Measurements from ENCODE around the gene HOXA7. TPM values are rescaled to one million over a fixed set of nuclear protein-coding genes. Genes with fewer than 3 reads are reported as not detected.

HOXA7 gene
- total RNA-seq, 4 donors from 2014 or later: 7.0 to 22.9 (median 12.8) TPM

DNA sequence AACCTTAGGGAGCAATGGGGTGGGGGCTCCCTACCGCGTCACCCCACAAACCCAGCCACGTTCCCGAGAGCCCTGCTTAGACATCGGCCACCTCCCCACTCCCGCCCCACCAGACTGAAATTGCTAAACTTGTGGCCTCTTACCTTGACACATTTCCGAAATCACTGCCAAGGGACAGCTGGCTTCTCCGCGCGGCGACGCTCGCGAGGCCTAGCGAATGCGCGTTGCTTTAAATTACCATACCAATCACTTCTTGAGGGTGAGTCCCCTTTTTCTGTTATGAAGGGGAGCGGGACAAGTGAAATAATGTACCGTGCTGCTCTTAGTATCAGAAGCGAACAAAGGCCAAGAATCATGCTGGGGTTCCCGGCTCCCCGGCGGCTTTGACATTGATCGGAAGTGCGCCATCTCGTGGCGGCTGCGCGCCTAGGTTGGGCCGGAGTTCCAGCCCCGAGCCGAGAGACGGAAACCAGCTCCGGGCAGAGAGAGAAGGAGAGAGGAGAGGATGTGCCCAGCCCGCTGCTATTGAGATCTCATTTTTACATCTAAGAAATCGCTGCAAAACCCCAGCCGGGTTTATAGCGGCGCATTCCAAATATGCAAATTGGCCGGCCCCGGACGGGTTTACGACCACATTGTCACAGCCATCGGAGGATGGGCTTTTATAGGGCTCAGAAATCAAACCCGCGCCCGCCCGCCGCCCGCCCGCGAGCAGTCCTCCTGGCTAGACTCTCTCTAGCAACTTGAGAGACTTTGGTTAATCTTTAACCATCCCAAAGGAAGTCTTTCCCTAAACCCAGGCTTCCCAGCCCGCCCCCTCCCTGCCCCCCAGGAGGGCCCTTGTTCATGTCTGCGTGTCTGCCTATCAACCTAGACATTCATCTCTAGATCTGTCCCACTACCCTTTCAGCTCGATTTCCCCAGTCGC, 23.3 kb upstream of the HOXA7 start:
- Histone ChIP-seq H3K36me3 (no peaks in the 10 kb centered on the region), H3K4me1 (peaks cover 21 to 60% (median 49%) of the 10 kb centered on the region in 4 donors), H3K4me3 (peak overlapping the region; percentile 21 to 67 (median 60)), H3K9me3 (no peaks in the 10 kb centered on the region), H3K27me3 (peaks cover 32% of the 10 kb centered on the region), H3K27ac (peak overlapping the region; percentile 95 to 99 (median 98))
- DNase-seq: peak; percentile 87
- in situ Hi-C loops (cut with MboI; ENCODE audit: low pct_ligation_motif_present in 1 of 4, low pct_unique_long_range_greater_than_20kb in 1 of 4, low sequenced_read_pairs in 3 of 4) (loop anchor here in 3 of 4 donors (10.0 to 25.0 kb wide), 2 partner anchors 1317 to 1325 kb away; no protein-coding TSS in a partner anchor), intact Hi-C loops (cut with DNase I; ENCODE audit: low total_unique reads) (no loop called here)
- WGBS, 2 donors (ENCODE audit: low coverage in 1 of 2): 6 to 17% methylated on average over 3 to 53 of the region's 56 CpGs
- TF ChIP-seq POLR2AphosphoS5 (IDR thresholded peaks at IDR 0.05): peak in 2 of 3 donors; percentile 63 to 76
- TF ChIP-seq, protein P1, sequence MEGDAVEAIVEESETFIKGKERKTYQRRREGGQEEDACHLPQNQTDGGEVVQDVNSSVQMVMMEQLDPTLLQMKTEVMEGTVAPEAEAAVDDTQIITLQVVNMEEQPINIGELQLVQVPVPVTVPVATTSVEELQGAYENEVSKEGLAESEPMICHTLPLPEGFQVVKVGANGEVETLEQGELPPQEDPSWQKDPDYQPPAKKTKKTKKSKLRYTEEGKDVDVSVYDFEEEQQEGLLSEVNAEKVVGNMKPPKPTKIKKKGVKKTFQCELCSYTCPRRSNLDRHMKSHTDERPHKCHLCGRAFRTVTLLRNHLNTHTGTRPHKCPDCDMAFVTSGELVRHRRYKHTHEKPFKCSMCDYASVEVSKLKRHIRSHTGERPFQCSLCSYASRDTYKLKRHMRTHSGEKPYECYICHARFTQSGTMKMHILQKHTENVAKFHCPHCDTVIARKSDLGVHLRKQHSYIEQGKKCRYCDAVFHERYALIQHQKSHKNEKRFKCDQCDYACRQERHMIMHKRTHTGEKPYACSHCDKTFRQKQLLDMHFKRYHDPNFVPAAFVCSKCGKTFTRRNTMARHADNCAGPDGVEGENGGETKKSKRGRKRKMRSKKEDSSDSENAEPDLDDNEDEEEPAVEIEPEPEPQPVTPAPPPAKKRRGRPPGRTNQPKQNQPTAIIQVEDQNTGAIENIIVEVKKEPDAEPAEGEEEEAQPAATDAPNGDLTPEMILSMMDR (IDR thresholded peaks at IDR 0.05): peak; percentile 89 to 96 (median 93)
- peak; percentile 66 for TF ChIP-seq POLR2A (IDR thresholded peaks at IDR 0.05)
- no peak for TF ChIP-seq EP300 (IDR thresholded peaks at IDR 0.05; ENCODE audit: low read depth)

DNA sequence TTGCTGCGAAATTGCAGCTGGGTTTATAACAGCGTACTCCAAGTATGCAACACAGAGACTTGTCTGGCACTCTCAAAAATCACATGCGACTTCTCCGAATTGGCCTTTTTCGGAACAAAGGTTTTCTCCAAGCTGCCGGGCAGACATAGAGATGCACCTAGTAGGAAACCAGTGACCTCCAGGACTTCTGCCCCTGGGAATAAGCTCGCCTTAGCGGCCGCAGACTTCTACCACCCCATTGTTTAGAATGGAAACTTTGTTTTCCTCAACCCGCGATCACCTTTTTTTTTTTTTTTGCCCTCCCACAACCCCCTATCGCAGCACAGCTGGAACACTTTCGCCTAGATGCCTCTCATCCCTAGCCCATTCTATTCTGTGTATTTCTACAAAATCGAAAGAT, 22.6 kb upstream of the HOXA7 start:
- Histone ChIP-seq H3K27ac (peak overlapping the region; percentile 95 to 99 (median 98)), H3K4me1 (peaks cover 21 to 63% (median 53%) of the 10 kb centered on the region in 4 donors), H3K27me3 (peaks cover 32% of the 10 kb centered on the region), H3K9me3 (no peaks in the 10 kb centered on the region), H3K36me3 (no peaks in the 10 kb centered on the region), H3K4me3 (peak overlapping the region; percentile 21 to 67 (median 60))
- WGBS, 2 donors (ENCODE audit: low coverage in 1 of 2): 18 to 39% methylated on average over 11 to 14 of the region's 14 CpGs
- intact Hi-C loops (cut with DNase I; ENCODE audit: low total_unique reads): no loop called here
- TF ChIP-seq, protein P1 (IDR thresholded peaks at IDR 0.05): no peak
- TF ChIP-seq POLR2A (IDR thresholded peaks at IDR 0.05) (no peak), EP300 (IDR thresholded peaks at IDR 0.05; ENCODE audit: low read depth) (no peak), POLR2AphosphoS5 (IDR thresholded peaks at IDR 0.05) (no peak)
- no peak for DNase-seq
- in situ Hi-C loops (cut with MboI; ENCODE audit: low pct_ligation_motif_present in 1 of 4, low pct_unique_long_range_greater_than_20kb in 1 of 4, low sequenced_read_pairs in 3 of 4): loop anchor here in 2 of 4 donors (25.0 kb wide), 1 partner anchor 1317 kb away; no protein-coding TSS in a partner anchor

DNA sequence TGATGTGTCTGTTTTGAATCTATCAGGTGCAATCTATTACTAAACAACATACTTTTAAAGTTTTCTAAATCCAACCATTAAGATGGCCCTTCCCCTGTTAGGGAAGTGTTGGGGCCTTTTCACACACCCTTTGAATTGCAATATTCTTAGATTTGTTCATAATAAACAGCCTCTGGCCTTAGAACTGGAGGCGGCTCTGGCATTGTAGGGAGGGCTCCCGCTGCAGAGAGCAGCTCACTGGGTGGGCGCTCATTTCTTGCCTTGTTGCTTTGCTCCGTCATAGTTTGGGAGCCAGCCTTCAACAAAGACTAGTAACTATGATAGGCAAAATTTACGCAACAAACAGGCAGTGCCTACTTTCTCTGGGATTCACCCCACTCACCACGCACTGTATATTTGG, 21.9 kb upstream of the HOXA7 start:
- H3K27me3 ChIP-seq: peaks cover 32% of the 10 kb centered on the region
- peak overlapping the region; percentile 95 to 99 (median 98) for H3K27ac ChIP-seq
- TF ChIP-seq POLR2AphosphoS5 (IDR thresholded peaks at IDR 0.05): peak in 2 of 3 donors; percentile 15 to 18
- TF ChIP-seq, protein P1 (IDR thresholded peaks at IDR 0.05): no peak
- no peak for TF ChIP-seq EP300 (IDR thresholded peaks at IDR 0.05; ENCODE audit: low read depth)
- intact Hi-C loops (cut with DNase I; ENCODE audit: low total_unique reads) (no loop called here), in situ Hi-C loops (cut with MboI; ENCODE audit: low pct_ligation_motif_present in 1 of 4, low pct_unique_long_range_greater_than_20kb in 1 of 4, low sequenced_read_pairs in 3 of 4) (loop anchor here in 2 of 4 donors (25.0 kb wide), 1 partner anchor 1316 kb away; no protein-coding TSS in a partner anchor)
- no peaks in the 10 kb centered on the region for H3K36me3 ChIP-seq
- peak; percentile 20 for DNase-seq
- peak overlapping the region; percentile 21 to 67 (median 60) for H3K4me3 ChIP-seq
- no peaks in the 10 kb centered on the region for H3K9me3 ChIP-seq
- H3K4me1 ChIP-seq: peaks cover 21 to 59% (median 50%) of the 10 kb centered on the region in 4 donors
- 32 to 42% methylated on average over 6 of the region's 6 CpGs for WGBS, 2 donors (ENCODE audit: low coverage in 1 of 2)

DNA sequence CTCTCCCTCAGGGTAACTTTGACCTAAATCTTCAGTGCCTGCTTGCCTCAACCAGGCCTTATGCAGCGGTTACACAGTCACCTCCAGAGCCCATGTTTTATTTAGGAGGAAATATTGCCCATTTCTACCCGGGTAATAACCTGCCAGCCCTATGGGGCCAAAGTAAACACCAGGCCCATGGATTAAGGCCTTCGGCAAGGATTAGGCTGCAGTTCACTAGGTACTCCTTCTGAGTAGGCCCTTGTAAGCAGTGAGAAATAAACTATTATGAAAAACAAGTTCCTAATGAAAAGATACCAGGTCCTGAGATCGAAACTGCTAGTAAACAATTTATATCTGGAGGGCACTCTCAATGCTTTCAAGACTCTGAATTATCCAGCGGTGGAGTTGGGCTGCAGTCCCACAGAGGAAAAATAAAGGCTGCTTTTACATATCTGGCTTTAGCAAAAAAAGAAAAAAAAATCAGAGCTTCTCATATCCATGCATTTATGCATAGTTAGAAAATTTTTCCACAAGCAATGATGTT, 21.4 kb upstream of the HOXA7 start:
- peak; percentile 23 for DNase-seq
- H3K27ac ChIP-seq: peak overlapping the region; percentile 95 to 99 (median 98)
- H3K4me3 ChIP-seq: peak overlapping the region; percentile 21 to 67 (median 60)
- no peaks in the 10 kb centered on the region for H3K36me3 ChIP-seq
- H3K27me3 ChIP-seq: peaks cover 32% of the 10 kb centered on the region
- H3K4me1 ChIP-seq: peaks cover 21 to 58% (median 48%) of the 10 kb centered on the region in 4 donors
- WGBS, 2 donors (ENCODE audit: low coverage in 1 of 2): 0 to 23% methylated on average over 1 to 5 of the region's 5 CpGs
- TF ChIP-seq POLR2A (IDR thresholded peaks at IDR 0.05): peak; percentile 17
- no peak for TF ChIP-seq EP300 (IDR thresholded peaks at IDR 0.05; ENCODE audit: low read depth)
- TF ChIP-seq, protein P1 (IDR thresholded peaks at IDR 0.05): no peak
- TF ChIP-seq POLR2AphosphoS5 (IDR thresholded peaks at IDR 0.05): peak; percentile 6 to 28 (median 24)
- in situ Hi-C loops (cut with MboI; ENCODE audit: low pct_ligation_motif_present in 1 of 4, low pct_unique_long_range_greater_than_20kb in 1 of 4, low sequenced_read_pairs in 3 of 4): loop anchor here in 2 of 4 donors (25.0 kb wide), 1 partner anchor 1316 kb away; no protein-coding TSS in a partner anchor
- intact Hi-C loops (cut with DNase I; ENCODE audit: low total_unique reads): no loop called here
- no peaks in the 10 kb centered on the region for H3K9me3 ChIP-seq
